Embryonic facial prominence (tissue), 1 donor: ENCODE data around the gene STX4.
"Not testable (repeated sequence)": the region's sequence is repeated elsewhere in the genome, so short reads cannot be mapped to it uniquely, and the experiment has no call there.

Experiments
- DNase-seq: peaks from one replicate; pipeline ENCODE4 v3.0.0-alpha.2; 2016; ENCODE audit errors: extremely low spot score

Gene STX4

GRCh38 chr16:30998852-30999761 is 34.3 kb upstream of the STX4 start:
- DNase-seq: no peak

GRCh38 chr16:31000671-31001382 is 32.5 kb upstream of the STX4 start:
- no peak for DNase-seq

GRCh38 chr16:31001507-31002249 is 31.7 kb upstream of the STX4 start:
- no peak for DNase-seq

- no peak for DNase-seq
These were observed 31.1 kb upstream of the STX4 start for GRCh38 chr16:31002250-31002700.

GRCh38 chr16:31002862-31003341 is 30.5 kb upstream of the STX4 start:
- DNase-seq: peak; percentile 16

GRCh38 chr16:31003744-31004143 is 29.6 kb upstream of the STX4 start:
- DNase-seq: no peak

GRCh38 chr16:31004658-31005057 is 28.7 kb upstream of the STX4 start:
- no peak for DNase-seq

GRCh38 chr16:31005350-31006085 is 27.8 kb upstream of the STX4 start:
- DNase-seq: no peak

GRCh38 chr16:31006086-31006385 is 27.3 kb upstream of the STX4 start:
- DNase-seq: no peak

GRCh38 chr16:31006589-31006988 is 26.8 kb upstream of the STX4 start:
- DNase-seq: no peak

- no peak for DNase-seq
These were observed 25.7 kb upstream of the STX4 start for GRCh38 chr16:31007684-31008083.

GRCh38 chr16:31008149-31008548 is 25.2 kb upstream of the STX4 start:
- no peak for DNase-seq

GRCh38 chr16:31008551-31008950 is 24.8 kb upstream of the STX4 start:
- no peak for DNase-seq

GRCh38 chr16:31009120-31009519 is 24.2 kb upstream of the STX4 start:
- DNase-seq: no peak

- no peak for DNase-seq
These were observed 23.3 kb upstream of the STX4 start for GRCh38 chr16:31009894-31010584.

- DNase-seq: peak; percentile 53
These were observed 22.6 kb upstream of the STX4 start, which contains the start of gene STX1B for GRCh38 chr16:31010585-31011325. STX1B (minus strand) TSS chr16:31010638; CDS start chr16:31010396, 242 bp downstream.

- DNase-seq: not testable (repeated sequence)
These were observed 21.5 kb upstream of the STX4 start for GRCh38 chr16:31011815-31012214.

- DNase-seq: not testable (repeated sequence)
These were observed 20.1 kb upstream of the STX4 start for GRCh38 chr16:31013292-31013691.

- no peak for DNase-seq
These were observed 17.3 kb upstream of the STX4 start for GRCh38 chr16:31016018-31016417.

- DNase-seq: not testable (repeated sequence)
These were observed 15.6 kb upstream of the STX4 start for GRCh38 chr16:31017756-31018155.
